C4-2B (cell line): ENCODE results near the gene DCLK2.
A peak's percentile ranks its signal among the peaks of the same experiment; 100 is the strongest.

Experiments used
- H3K27ac ChIP-seq: fragments of 450-650 bp; 2 replicates; pipeline ENCODE4 v1.5.1; 2017
- ZFX ChIP-seq: fragments of 450-650 bp; IDR thresholded peaks from 2 replicates; pipeline ENCODE4 v1.6.1; 2017
- TF ChIP-seq, protein P1 (sequence below): fragments of 450-650 bp; conservative IDR thresholded peaks from 2 replicates; pipeline ENCODE4 v1.5.1; 2017; ENCODE audit warnings: mild to moderate bottlenecking

DCLK2 gene

DNA sequence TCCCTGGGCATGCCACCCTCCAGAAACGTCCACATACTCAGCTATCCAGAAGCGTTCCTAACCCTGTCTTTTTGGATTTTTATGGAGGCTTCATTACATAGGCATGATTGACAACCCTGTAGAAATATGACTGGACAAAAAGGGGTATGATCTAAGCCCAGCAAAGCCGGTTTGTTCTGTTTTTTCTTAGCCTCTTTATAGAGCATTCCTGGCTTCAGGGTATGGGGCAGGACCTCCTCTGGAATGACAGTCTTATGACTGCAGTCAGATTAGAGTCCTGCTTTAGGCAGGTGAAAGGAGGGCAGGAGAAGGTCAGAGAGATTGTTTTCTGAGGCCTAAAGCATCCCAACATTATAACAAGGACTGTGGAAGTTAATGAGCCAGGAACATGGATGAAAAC is 137.4 kb downstream of the DCLK2 start:
- TF ChIP-seq, protein P1, sequence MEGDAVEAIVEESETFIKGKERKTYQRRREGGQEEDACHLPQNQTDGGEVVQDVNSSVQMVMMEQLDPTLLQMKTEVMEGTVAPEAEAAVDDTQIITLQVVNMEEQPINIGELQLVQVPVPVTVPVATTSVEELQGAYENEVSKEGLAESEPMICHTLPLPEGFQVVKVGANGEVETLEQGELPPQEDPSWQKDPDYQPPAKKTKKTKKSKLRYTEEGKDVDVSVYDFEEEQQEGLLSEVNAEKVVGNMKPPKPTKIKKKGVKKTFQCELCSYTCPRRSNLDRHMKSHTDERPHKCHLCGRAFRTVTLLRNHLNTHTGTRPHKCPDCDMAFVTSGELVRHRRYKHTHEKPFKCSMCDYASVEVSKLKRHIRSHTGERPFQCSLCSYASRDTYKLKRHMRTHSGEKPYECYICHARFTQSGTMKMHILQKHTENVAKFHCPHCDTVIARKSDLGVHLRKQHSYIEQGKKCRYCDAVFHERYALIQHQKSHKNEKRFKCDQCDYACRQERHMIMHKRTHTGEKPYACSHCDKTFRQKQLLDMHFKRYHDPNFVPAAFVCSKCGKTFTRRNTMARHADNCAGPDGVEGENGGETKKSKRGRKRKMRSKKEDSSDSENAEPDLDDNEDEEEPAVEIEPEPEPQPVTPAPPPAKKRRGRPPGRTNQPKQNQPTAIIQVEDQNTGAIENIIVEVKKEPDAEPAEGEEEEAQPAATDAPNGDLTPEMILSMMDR, result no peak
- no peak for TF ChIP-seq ZFX
- peak overlapping the region; percentile 9; the same call in 1 of the 2 replicates for H3K27ac ChIP-seq

DNA sequence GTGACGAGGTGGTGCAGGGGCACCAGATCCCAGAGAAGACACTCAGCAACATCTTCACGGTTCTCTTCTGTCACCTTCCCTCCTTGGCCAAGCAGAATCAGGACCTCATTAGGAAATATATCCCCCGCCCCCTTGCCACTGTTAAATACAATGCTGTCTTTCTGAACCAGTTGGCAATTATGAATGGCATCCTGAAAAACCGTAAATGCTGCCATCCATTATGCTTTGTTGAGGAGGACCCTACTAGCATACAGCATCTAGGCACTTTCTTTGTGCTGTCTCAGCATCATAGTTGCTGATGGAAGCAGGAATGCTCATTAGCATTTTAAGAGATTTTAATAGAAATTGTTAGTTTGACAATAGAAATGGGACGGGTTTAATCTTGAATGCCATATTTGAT is 138.5 kb downstream of the DCLK2 start:
- TF ChIP-seq ZFX, result no peak
- TF ChIP-seq, protein P1, result no peak
- H3K27ac ChIP-seq, result no peak overlapping the region

DNA sequence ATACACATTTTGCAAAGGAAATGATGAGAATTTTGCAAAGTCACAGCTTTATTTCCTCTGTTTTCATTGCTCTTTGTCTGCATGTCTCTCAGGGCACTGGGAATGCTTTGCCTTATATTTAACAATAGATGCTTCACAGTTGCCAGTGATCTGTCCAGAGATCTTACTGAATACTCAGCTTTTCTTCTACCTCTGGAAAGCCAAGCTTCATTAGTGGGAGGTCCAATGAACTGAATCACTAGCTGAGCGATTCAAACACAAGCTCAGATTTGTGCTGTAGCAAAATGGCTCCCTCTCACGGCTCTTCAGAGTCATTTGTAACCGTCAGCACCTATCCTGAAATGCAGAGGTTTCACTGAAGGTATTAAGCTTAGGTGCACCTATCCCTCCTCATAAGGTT is 138.9 kb downstream of the DCLK2 start:
- no peak for TF ChIP-seq ZFX
- TF ChIP-seq, protein P1, result peak; percentile 42
- H3K27ac ChIP-seq, result no peak overlapping the region

DNA sequence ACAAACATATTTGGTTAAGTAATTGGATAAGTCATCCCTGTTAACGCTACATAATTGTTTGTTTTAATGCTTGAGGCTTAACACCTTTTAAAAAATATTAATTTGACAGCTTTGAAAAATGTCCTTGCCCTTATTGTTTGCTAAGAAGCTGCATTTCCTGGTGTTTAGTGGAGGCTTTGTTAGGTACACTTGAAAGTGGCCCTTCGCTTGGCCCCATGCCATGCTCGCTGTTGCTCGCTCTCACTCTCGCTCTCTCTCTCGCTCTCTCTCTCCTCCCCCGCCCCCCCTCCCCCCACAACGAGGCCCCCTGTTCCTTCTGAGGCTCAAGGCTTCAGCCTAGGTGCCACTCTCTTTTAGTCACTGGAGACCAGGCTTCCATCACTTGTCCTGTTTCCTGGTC is 139.6 kb downstream of the DCLK2 start:
- TF ChIP-seq, protein P1, result no peak
- no peak for TF ChIP-seq ZFX
- no peak overlapping the region for H3K27ac ChIP-seq

DNA sequence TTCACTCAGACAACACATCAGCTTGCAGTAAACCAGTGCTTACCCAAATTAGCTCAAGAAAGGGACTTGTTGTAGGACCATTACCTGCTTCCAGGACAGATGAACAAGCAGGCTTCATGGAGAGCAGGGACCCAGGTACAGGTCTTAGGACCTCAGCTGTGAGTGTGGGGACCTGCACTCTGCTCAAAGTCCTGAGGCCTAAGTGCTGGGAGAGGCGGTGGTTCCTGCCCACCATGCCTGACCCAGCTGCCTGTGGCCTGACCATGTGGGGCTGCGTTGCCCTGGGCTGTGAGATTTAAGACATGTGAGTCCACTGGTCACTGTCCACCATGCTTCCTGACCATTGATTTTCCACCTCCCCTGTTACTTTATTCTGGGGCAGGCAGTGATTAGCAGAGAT is 140.2 kb downstream of the DCLK2 start:
- H3K27ac ChIP-seq, result no peak overlapping the region
- TF ChIP-seq, protein P1, result no peak
- no peak for TF ChIP-seq ZFX

DNA sequence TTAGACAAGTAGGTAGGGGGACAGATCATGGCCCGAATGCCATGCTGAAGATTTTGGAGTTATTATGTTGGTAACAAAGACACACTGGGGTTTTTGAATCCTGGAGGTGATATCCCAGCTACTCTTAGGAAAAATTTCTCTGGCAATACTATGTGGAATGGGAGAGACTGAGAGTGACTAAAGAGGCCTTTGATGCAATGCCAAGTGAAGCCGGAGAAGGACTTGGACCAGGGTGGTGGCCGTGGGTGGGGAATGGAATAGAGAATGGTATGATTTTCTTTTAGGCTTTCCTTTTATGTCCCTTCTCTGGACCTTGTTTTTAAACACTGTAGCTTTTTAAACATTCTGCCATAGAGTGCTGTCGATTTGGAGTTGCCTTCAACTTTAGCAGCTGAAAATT is 141.6 kb downstream of the DCLK2 start:
- TF ChIP-seq, protein P1, result no peak
- no peak for TF ChIP-seq ZFX
- no peak overlapping the region for H3K27ac ChIP-seq

DNA sequence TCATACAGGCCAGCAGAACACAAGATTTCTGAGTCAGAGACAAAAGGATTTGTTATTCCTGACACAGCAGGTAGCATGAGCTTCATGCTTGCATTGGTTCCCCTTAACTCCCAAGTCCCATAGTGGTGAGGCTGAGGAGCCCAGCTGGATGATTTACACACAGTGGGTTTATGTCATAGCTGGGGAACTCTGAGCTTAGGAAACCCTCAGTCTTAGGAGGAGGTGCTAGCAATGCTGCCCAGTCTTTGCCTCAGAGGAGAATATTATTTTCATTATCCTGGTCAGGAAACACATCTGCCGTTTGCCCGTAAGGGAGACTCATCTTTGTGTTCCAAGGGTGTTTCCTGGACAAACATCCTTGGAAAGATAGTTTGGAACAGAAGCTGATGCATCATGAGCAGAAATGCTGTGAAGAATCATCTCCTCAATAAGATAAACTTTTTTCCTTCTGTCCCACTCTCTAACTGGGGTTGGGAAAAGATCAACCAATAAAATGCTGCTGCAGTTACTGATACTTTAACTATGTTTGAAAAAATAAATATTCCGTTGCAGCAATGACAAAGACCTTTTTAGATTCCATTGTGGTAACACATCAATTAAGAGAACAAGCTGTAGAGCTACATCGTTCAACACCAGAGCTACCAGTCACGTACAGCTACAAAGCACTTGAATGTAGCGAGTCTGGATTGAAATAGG is 146.8 kb downstream of the DCLK2 start:
- H3K27ac ChIP-seq, result no peak overlapping the region
- TF ChIP-seq, protein P1, result no peak
- no peak for TF ChIP-seq ZFX
